A549 (cell line): ENCODE measurements around the gene IFIT2.

Experiments
- CHD4 ChIP-seq: fragments of 200-600 bp; sonication (generic); IDR thresholded peaks from 2 replicates; pipeline ENCODE4 v1.6.1; 2016; ENCODE audit warnings: antibody characterized with exemption, mild to moderate bottlenecking, borderline replicate concordance
- CTCF ChIP-seq: fragments of >200 bp; sonication (Bioruptor Twin); formaldehyde crosslinking; IDR thresholded peaks from 3 replicates; pipeline ENCODE4 v1.5.1; 2016
- E2F6 ChIP-seq: IDR thresholded peaks from 2 replicates; pipeline ENCODE4 v1.6.1; 2012; ENCODE audit warnings: low read depth, borderline replicate concordance
- ESRRA ChIP-seq: fragments of 150-350 bp; IDR thresholded peaks from 2 replicates; pipeline ENCODE4 v1.6.1; 2014; ENCODE audit warnings: mild to moderate bottlenecking, low read length, borderline replicate concordance
- GATA3 ChIP-seq: IDR thresholded peaks from 2 replicates; pipeline ENCODE4 v1.6.1; 2012; ENCODE audit warnings: borderline replicate concordance
- KDM1A ChIP-seq: fragments of 200-600 bp; sonication (generic); IDR thresholded peaks from 2 replicates; pipeline ENCODE4 v1.6.1; 2016; ENCODE audit warnings: low read depth, mild to moderate bottlenecking
- MAZ ChIP-seq: fragments of 150-350 bp; IDR thresholded peaks from 2 replicates; pipeline ENCODE4 v1.6.1; 2014; ENCODE audit warnings: antibody characterized with exemption, low read depth, low read length, borderline replicate concordance
- MYC ChIP-seq: IDR thresholded peaks from 2 replicates; pipeline ENCODE4 v1.6.1; 2012; ENCODE audit warnings: mild to moderate bottlenecking, inconsistent platforms, low read length, improper control_type of control experiment, borderline replicate concordance
- NPAS2 ChIP-seq: fragments of 250-450 bp; sonication (Bioruptor Pico); IDR thresholded peaks from 2 replicates; pipeline ENCODE4 v1.8.0; 2022; ENCODE audit warnings: mild to moderate bottlenecking, moderate library complexity, borderline replicate concordance
- POLR2AphosphoS2 ChIP-seq: conservative IDR thresholded peaks from 2 replicates; pipeline ENCODE4 v1.6.1; 2012; ENCODE audit warnings: low read length, improper control_type of control experiment, inconsistent platforms
- ZSCAN20 ChIP-seq: fragments of 250-450 bp; sonication (Bioruptor Pico); IDR thresholded peaks from 2 replicates; pipeline ENCODE4 v1.8.0; 2022; ENCODE audit warnings: mild to moderate bottlenecking, moderate library complexity
- TF ChIP-seq, protein P1 (sequence below): fragments of 200-600 bp; sonication (generic); IDR thresholded peaks from 2 replicates; pipeline ENCODE4 v1.6.1; 2016; ENCODE audit warnings: antibody characterized with exemption, mild to moderate bottlenecking, moderate library complexity

GRCh38 chr10:89339875-89340274 lies 38.0 kb downstream of the IFIT2 start:
- TF ChIP-seq CTCF (no peak), NPAS2 (CRISPR knock-in tag) (no peak), POLR2AphosphoS2 (no peak), ZSCAN20 (no peak), ESRRA (no peak), KDM1A (no peak), MAZ (no peak), E2F6 (no peak), MYC (no peak), GATA3 (no peak), CHD4 (no peak)
- TF ChIP-seq, protein P1, sequence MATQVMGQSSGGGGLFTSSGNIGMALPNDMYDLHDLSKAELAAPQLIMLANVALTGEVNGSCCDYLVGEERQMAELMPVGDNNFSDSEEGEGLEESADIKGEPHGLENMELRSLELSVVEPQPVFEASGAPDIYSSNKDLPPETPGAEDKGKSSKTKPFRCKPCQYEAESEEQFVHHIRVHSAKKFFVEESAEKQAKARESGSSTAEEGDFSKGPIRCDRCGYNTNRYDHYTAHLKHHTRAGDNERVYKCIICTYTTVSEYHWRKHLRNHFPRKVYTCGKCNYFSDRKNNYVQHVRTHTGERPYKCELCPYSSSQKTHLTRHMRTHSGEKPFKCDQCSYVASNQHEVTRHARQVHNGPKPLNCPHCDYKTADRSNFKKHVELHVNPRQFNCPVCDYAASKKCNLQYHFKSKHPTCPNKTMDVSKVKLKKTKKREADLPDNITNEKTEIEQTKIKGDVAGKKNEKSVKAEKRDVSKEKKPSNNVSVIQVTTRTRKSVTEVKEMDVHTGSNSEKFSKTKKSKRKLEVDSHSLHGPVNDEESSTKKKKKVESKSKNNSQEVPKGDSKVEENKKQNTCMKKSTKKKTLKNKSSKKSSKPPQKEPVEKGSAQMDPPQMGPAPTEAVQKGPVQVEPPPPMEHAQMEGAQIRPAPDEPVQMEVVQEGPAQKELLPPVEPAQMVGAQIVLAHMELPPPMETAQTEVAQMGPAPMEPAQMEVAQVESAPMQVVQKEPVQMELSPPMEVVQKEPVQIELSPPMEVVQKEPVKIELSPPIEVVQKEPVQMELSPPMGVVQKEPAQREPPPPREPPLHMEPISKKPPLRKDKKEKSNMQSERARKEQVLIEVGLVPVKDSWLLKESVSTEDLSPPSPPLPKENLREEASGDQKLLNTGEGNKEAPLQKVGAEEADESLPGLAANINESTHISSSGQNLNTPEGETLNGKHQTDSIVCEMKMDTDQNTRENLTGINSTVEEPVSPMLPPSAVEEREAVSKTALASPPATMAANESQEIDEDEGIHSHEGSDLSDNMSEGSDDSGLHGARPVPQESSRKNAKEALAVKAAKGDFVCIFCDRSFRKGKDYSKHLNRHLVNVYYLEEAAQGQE: no peak
